SK-N-SH treated with all-trans-retinoic acid at 6 μM for 48 hours (cell line): ENCODE results near the gene RAB30.

ENCODE experiments used
- ATAC-seq: fragments of 200-7000 bp; cut with Tn5 transposase; 3 replicates; pipeline ENCODE4 v1.9.1; 2020; ENCODE audit warnings: mild to moderate bottlenecking, moderate library complexity
- ARNTL ChIP-seq: fragments of 450-650 bp; formaldehyde crosslinking; IDR thresholded peaks from 2 replicates; pipeline ENCODE4 v1.5.0; 2020; ENCODE audit warnings: low read depth, mild to moderate bottlenecking, moderate library complexity, borderline replicate concordance
- BACH2 ChIP-seq: fragments of 250-450 bp; sonication (Bioruptor Pico); IDR thresholded peaks from 2 replicates; pipeline ENCODE4 v1.9.0; 2021; ENCODE audit warnings: mild to moderate bottlenecking, borderline replicate concordance
- CSDC2 ChIP-seq: fragments of 250-450 bp; sonication (Bioruptor Pico); IDR thresholded peaks from 2 replicates; pipeline ENCODE4 v1.5.0; 2020; ENCODE audit warnings: mild to moderate bottlenecking, moderate library complexity
- CSRNP3 ChIP-seq: fragments of 250-450 bp; sonication (Bioruptor Pico); IDR thresholded peaks from 2 replicates; pipeline ENCODE4 v1.5.1; 2021; ENCODE audit warnings: mild to moderate bottlenecking, moderate library complexity
- ESRRG ChIP-seq: fragments of 250-450 bp; sonication (Bioruptor Pico); IDR thresholded peaks from 2 replicates; pipeline ENCODE4 v1.6.1; 2021; ENCODE audit warnings: mild to moderate bottlenecking
- GLIS3 ChIP-seq: fragments of 250-450 bp; sonication (Bioruptor Pico); IDR thresholded peaks from 2 replicates; pipeline ENCODE4 v1.5.0; 2020; ENCODE audit warnings: mild to moderate bottlenecking, moderate library complexity
- ISL1 ChIP-seq: fragments of 250-450 bp; sonication (Bioruptor Pico); IDR thresholded peaks from 2 replicates; pipeline ENCODE4 v2.1.2; 2022; ENCODE audit warnings: mild to moderate bottlenecking, moderate library complexity
- OSR1 ChIP-seq: fragments of 250-450 bp; sonication (Bioruptor Pico); IDR thresholded peaks from 2 replicates; pipeline ENCODE4 v1.8.0; 2022; ENCODE audit warnings: moderate library complexity, mild to moderate bottlenecking, inconsistent platforms
- PATZ1 ChIP-seq: fragments of 250-450 bp; sonication (Bioruptor Pico); IDR thresholded peaks from 2 replicates; pipeline ENCODE4 v1.8.0; 2020; ENCODE audit warnings: mild to moderate bottlenecking, moderate library complexity, borderline replicate concordance
- POU6F1 ChIP-seq: fragments of 250-450 bp; sonication (Bioruptor Pico); IDR thresholded peaks from 2 replicates; pipeline ENCODE4 v1.8.0; 2021; ENCODE audit warnings: low read depth, mild to moderate bottlenecking, moderate library complexity, borderline replicate concordance
- RARB ChIP-seq: fragments of 250-450 bp; sonication (Bioruptor Pico); IDR thresholded peaks from 2 replicates; pipeline ENCODE4 v1.8.0; 2021; ENCODE audit warnings: mild to moderate bottlenecking, moderate library complexity
- SNAI2 ChIP-seq: fragments of 250-450 bp; sonication (Bioruptor Pico); IDR thresholded peaks from 2 replicates; pipeline ENCODE4 v1.5.0; 2020; ENCODE audit warnings: mild to moderate bottlenecking, moderate library complexity
- TOX ChIP-seq: fragments of 250-450 bp; sonication (Bioruptor Pico); IDR thresholded peaks from 2 replicates; pipeline ENCODE4 v1.8.0; 2021; ENCODE audit warnings: mild to moderate bottlenecking, moderate library complexity, borderline replicate concordance
- ZC3H10 ChIP-seq: fragments of 250-450 bp; sonication (Bioruptor Pico); IDR thresholded peaks from 2 replicates; pipeline ENCODE4 v1.5.1; 2021; ENCODE audit warnings: mild to moderate bottlenecking, moderate library complexity
- ZFP3 ChIP-seq: fragments of 250-450 bp; sonication (Bioruptor Pico); IDR thresholded peaks from 2 replicates; pipeline ENCODE4 v1.5.0; 2020; ENCODE audit warnings: mild to moderate bottlenecking, moderate library complexity
- ZFP30 ChIP-seq: fragments of 450-650 bp; formaldehyde crosslinking; IDR thresholded peaks from 2 replicates; pipeline ENCODE4 v1.5.0; 2022; ENCODE audit warnings: mild to moderate bottlenecking, moderate library complexity
- ZNF565 ChIP-seq: fragments of 450-650 bp; formaldehyde crosslinking; conservative IDR thresholded peaks from 2 replicates; pipeline ENCODE4 v1.5.0; 2020; ENCODE audit warnings: low read depth, mild to moderate bottlenecking, moderate library complexity
- ZNF70 ChIP-seq: fragments of 450-650 bp; formaldehyde crosslinking; IDR thresholded peaks from 2 replicates; pipeline ENCODE4 v1.5.0; 2020; ENCODE audit warnings: mild to moderate bottlenecking, moderate library complexity
- ZNF8 ChIP-seq: fragments of 450-650 bp; formaldehyde crosslinking; IDR thresholded peaks from 2 replicates; pipeline ENCODE4 v1.5.0; 2020; ENCODE audit warnings: mild to moderate bottlenecking, moderate library complexity

The RAB30 gene

GRCh38 chr11:82980292-82980691, 91.4 kb downstream of the RAB30 start (continued):
- TF ChIP-seq ZC3H10 (no peak), ISL1 (peak; percentile 75)

GRCh38 chr11:82979824-82980223, 91.9 kb downstream of the RAB30 start:
- ATAC-seq: no peak; the same call in 2 of the 3 replicates
- TF ChIP-seq PATZ1 (CRISPR knock-in tag) (no peak), ARNTL (CRISPR knock-in tag) (no peak), GLIS3 (CRISPR knock-in tag) (no peak), ZNF70 (CRISPR knock-in tag) (no peak), ZNF565 (CRISPR knock-in tag) (no peak), SNAI2 (no peak), RARB (CRISPR knock-in tag) (no peak), ZC3H10 (no peak), BACH2 (CRISPR knock-in tag) (no peak)

- TF ChIP-seq ISL1: peak; percentile 46; the same call in 1 of the 2 replicates
- no peak for TF ChIP-seq POU6F1
- TF ChIP-seq ZC3H10: 0 out of 2 replicates have a peak, but pooled peaks have one; percentile 52
- peak; percentile 71 for ATAC-seq
Observed at GRCh38 chr11:82978422-82979099, 93.1 kb downstream of the RAB30 start.

GRCh38 chr11:82976786-82977185, 94.9 kb downstream of the RAB30 start:
- TF ChIP-seq PATZ1 (CRISPR knock-in tag) (no peak), OSR1 (CRISPR knock-in tag) (no peak)
- ATAC-seq: no peak

GRCh38 chr11:82975882-82976281, 95.8 kb downstream of the RAB30 start:
- TF ChIP-seq ESRRG (CRISPR knock-in tag) (no peak), BACH2 (CRISPR knock-in tag) (no peak), CSRNP3 (CRISPR knock-in tag) (no peak), ZC3H10 (no peak), SNAI2 (no peak), ISL1 (no peak), ZFP3 (no peak), GLIS3 (CRISPR knock-in tag) (no peak), TOX (CRISPR knock-in tag) (no peak), POU6F1 (no peak), ZFP30 (no peak), OSR1 (CRISPR knock-in tag) (no peak), CSDC2 (CRISPR knock-in tag) (no peak), PATZ1 (CRISPR knock-in tag) (no peak), ZNF565 (CRISPR knock-in tag) (no peak), ZNF8 (no peak)
- ATAC-seq: no peak
